CD14-positive monocyte (primary cell): Measurements from ENCODE around the gene TBC1D22A. TPM values are rescaled to one million over a fixed set of nuclear protein-coding genes. Genes with fewer than 3 reads are reported as not detected.

Source experiments
- DNase-seq, 3 donors: peaks; one replicate each; pipeline ENCODE4 v3.0.0-alpha.2; 2011 to 2022
- H2AFZ ChIP-seq: 2 replicates; pipeline ENCODE4 v1.6.0; 2012; ENCODE audit warnings: mild to moderate bottlenecking, low read depth, low read length, inconsistent platforms; ENCODE audit not compliant: insufficient read depth, poor library complexity, severe bottlenecking
- H3K27ac ChIP-seq, 2 donors: 1 replicate in 1 of 2; 2 replicates in 1 of 2; pipeline ENCODE4 v1.5.1; 2012 to 2013; ENCODE audit warnings: low read length in 2 of 2, control low read depth in 1 of 2, inconsistent platforms in 1 of 2, low read depth in 1 of 2, mild to moderate bottlenecking in 1 of 2
- H3K27me3 ChIP-seq, 2 donors: one replicate each; pipeline versions ENCODE4 v1.6.0 to v1.6.1; 2011 to 2013; ENCODE audit warnings: low read length in 2 of 2; ENCODE audit not compliant: control insufficient read depth in 2 of 2, insufficient read depth in 2 of 2
- H3K36me3 ChIP-seq, 2 donors: replicated peaks in 1 of 2; 1 replicate in 1 of 2; 2 replicates in 1 of 2; pipeline versions ENCODE4 v1.5.1 to v1.6.1; 2012 to 2013; ENCODE audit warnings: low read length in 2 of 2, control low read depth in 1 of 2, inconsistent platforms in 1 of 2, mild to moderate bottlenecking in 1 of 2; ENCODE audit not compliant: insufficient read depth in 2 of 2, control insufficient read depth in 1 of 2
- H3K4me1 ChIP-seq, 2 donors: 1 replicate in 1 of 2; 2 replicates in 1 of 2; pipeline versions ENCODE4 v1.5.1 to v1.6.1; 2012 to 2013; ENCODE audit warnings: low read length in 2 of 2, control low read depth in 1 of 2, inconsistent platforms in 1 of 2, mild to moderate bottlenecking in 1 of 2, moderate library complexity in 1 of 2; ENCODE audit not compliant: insufficient read depth in 2 of 2, control insufficient read depth in 1 of 2
- H3K4me2 ChIP-seq: replicated peaks from 2 replicates; pipeline ENCODE3; 2012; ENCODE audit warnings: low read length, moderate library complexity, mild to moderate bottlenecking; ENCODE audit not compliant: poor library complexity, severe bottlenecking; ENCODE audit errors: extremely low read depth
- H3K4me3 ChIP-seq, 3 experiments: fragments of 200-600 bp in 1 of 3; sonication (generic) in 1 of 3; replicated peaks in 1 of 3; 1 replicate in 2 of 3; 2 replicates in 1 of 3; pipeline ENCODE4 v1.5.1; 2011 to 2013; ENCODE audit warnings: low read length in 3 of 3, mild to moderate bottlenecking in 3 of 3, control low read depth in 2 of 3, low read depth in 2 of 3, inconsistent platforms in 1 of 3, moderate library complexity in 1 of 3
- H3K79me2 ChIP-seq: 2 replicates; pipeline ENCODE4 v1.6.0; 2012; ENCODE audit warnings: mild to moderate bottlenecking, control low read depth, inconsistent platforms, low read length, moderate library complexity; ENCODE audit not compliant: insufficient read depth
- H3K9ac ChIP-seq: 2 replicates; pipeline ENCODE4 v1.6.0; 2017; ENCODE audit warnings: low read length, mild to moderate bottlenecking; ENCODE audit not compliant: insufficient read depth, poor library complexity, severe bottlenecking
- H3K9me3 ChIP-seq, 2 donors: replicated peaks in 1 of 2; 1 replicate in 1 of 2; 2 replicates in 1 of 2; pipeline versions ENCODE4 v1.5.1 to v1.6.1; 2012 to 2013; ENCODE audit warnings: low read length in 2 of 2, control low read depth in 1 of 2; ENCODE audit not compliant: control insufficient read depth in 1 of 2, insufficient read depth in 1 of 2
- H4K20me1 ChIP-seq: 2 replicates; pipeline ENCODE4 v1.6.0; 2012; ENCODE audit warnings: mild to moderate bottlenecking, low read length, control low read depth, moderate library complexity; ENCODE audit not compliant: insufficient read depth
- H3K27ac Mint-ChIP-seq, 7 donors: one replicate each; pipeline ENCODE4 v1.8.0; 2020; ENCODE audit warnings: mild to moderate bottlenecking in 7 of 7, mixed read lengths in 7 of 7, moderate library complexity in 6 of 7, inconsistent platforms in 2 of 7
- H3K27me3 Mint-ChIP-seq, 3 donors: one replicate each; pipeline ENCODE4 v1.8.0; 2021 to 2022; ENCODE audit warnings: low read depth in 3 of 3, mild to moderate bottlenecking in 3 of 3, mixed read lengths in 3 of 3, moderate library complexity in 3 of 3, inconsistent platforms in 1 of 3
- H3K36me3 Mint-ChIP-seq, 2 donors: one replicate each; pipeline ENCODE4 v1.8.0; 2020; ENCODE audit warnings: mixed read lengths in 2 of 2, inconsistent platforms in 1 of 2, mild to moderate bottlenecking in 1 of 2
- H3K4me1 Mint-ChIP-seq: one replicate; pipeline ENCODE4 v1.8.0; 2020; ENCODE audit warnings: mild to moderate bottlenecking, mixed read lengths
- H3K4me3 Mint-ChIP-seq, 2 donors: one replicate each; pipeline ENCODE4 v1.8.0; 2020; ENCODE audit warnings: mild to moderate bottlenecking in 2 of 2, mixed read lengths in 2 of 2, moderate library complexity in 1 of 2
- H3K9me3 Mint-ChIP-seq, 7 donors: one replicate each; pipeline ENCODE4 v1.8.0; 2020 to 2022; ENCODE audit warnings: mixed read lengths in 7 of 7, mild to moderate bottlenecking in 6 of 7, moderate library complexity in 6 of 7, inconsistent platforms in 2 of 7
- CTCF ChIP-seq: fragments of 200-600 bp; IDR thresholded peaks from one replicate; pipeline ENCODE4 v1.8.0; 2022; ENCODE audit warnings: antibody characterized with exemption, mild to moderate bottlenecking
- WGBS: methylation state at CpG from one replicate; pipeline ENCODE4 v1.1.5; 2013; ENCODE audit warnings: missing lambda C conversion rate; ENCODE audit not compliant: insufficient coverage; 5-methylcytosine and 5-hydroxymethylcytosine counted together
- intact Hi-C, 2 donors: fragments of 100-400 bp; cut with micrococcal nuclease; formaldehyde crosslinking; loops; one replicate each; pipeline versions ENCODE4 v1.15.0 to v1.15.1; 2023
- polyA plus RNA-seq, 3 donors: library from polyadenylated mRNA; depleted of rRNA in 1 of 3; unstranded in 2 of 3; stranded (reverse) in 1 of 3; fragments of 300-500 nt in 2 of 3; fragments of >200 nt in 1 of 3; fragmentation: Illumina TruSeq in 2 of 3; gene quantifications; 1 replicate in 2 of 3; 2 replicates in 1 of 3; pipeline ENCODE4 v1.2.3, GENCODE V29; 2012 to 2021

Gene TBC1D22A
- polyA plus RNA-seq, 3 donors = 25.9 to 36.2 (median 29.5) TPM

- WGBS = 97% methylated on average over 15 of the region's 22 CpGs
- peaks cover 99% of the 10 kb centered on the region for H4K20me1 ChIP-seq
- H3K36me3 ChIP-seq = peaks cover 16 to 55% of the 10 kb centered on the region in 2 donors
- no peak overlapping the region for H3K27ac ChIP-seq
- H3K36me3 Mint-ChIP-seq = peaks cover 34 to 61% of the 10 kb centered on the region in 2 donors
- H3K9me3 Mint-ChIP-seq = peaks cover 2 to 21% (median 15%) of the 10 kb centered on the region in 7 donors
- no peak overlapping the region for H3K4me2 ChIP-seq
- H3K4me3 Mint-ChIP-seq = no peak overlapping the region
- H3K4me3 ChIP-seq = no peak overlapping the region
- H3K4me1 ChIP-seq = no peaks in the 10 kb centered on the region
- peaks cover 0 to 15% of the 10 kb centered on the region in 2 donors for H3K9me3 ChIP-seq
- no peak for TF ChIP-seq CTCF
- no peak for DNase-seq
- peaks cover 0 to 2% (median 0%) of the 10 kb centered on the region in 3 donors for H3K27me3 Mint-ChIP-seq
- no peak overlapping the region for H3K27ac Mint-ChIP-seq
- no peaks in the 10 kb centered on the region for H3K4me1 Mint-ChIP-seq
- no peak overlapping the region for H3K9ac ChIP-seq
- no peaks in the 10 kb centered on the region for H3K27me3 ChIP-seq
- intact Hi-C loops = no loop called here
- H2AFZ ChIP-seq = no peak overlapping the region
- H3K79me2 ChIP-seq = no peaks in the 10 kb centered on the region
These were observed 254.2 kb downstream of the TBC1D22A start for GRCh38 chr22:47016631-47017030.

GRCh38 chr22:47017245-47017644, 254.8 kb downstream of the TBC1D22A start:
- Mint-ChIP-seq H3K36me3 (peaks cover 35 to 57% of the 10 kb centered on the region in 2 donors), H3K27me3 (peaks cover 0 to 2% (median 0%) of the 10 kb centered on the region in 3 donors), H3K9me3 (peaks cover 2 to 21% (median 15%) of the 10 kb centered on the region in 7 donors), H3K4me3 (no peak overlapping the region), H3K27ac (peak overlapping the region in 1 of 7 donors; percentile 22), H3K4me1 (no peaks in the 10 kb centered on the region)
- no peaks in the 10 kb centered on the region for H3K4me1 ChIP-seq
- 89% methylated on average over 13 of the region's 13 CpGs for WGBS
- H3K4me2 ChIP-seq = no peak overlapping the region
- H3K9me3 ChIP-seq = peaks cover 0 to 15% of the 10 kb centered on the region in 2 donors
- DNase-seq = no peak
- H2AFZ ChIP-seq = no peak overlapping the region
- no peaks in the 10 kb centered on the region for H3K79me2 ChIP-seq
- H4K20me1 ChIP-seq = peaks cover 97% of the 10 kb centered on the region
- H3K27me3 ChIP-seq = no peaks in the 10 kb centered on the region
- TF ChIP-seq CTCF = no peak
- intact Hi-C loops = no loop called here
- no peak overlapping the region for H3K9ac ChIP-seq
- H3K4me3 ChIP-seq = no peak overlapping the region
- peaks cover 16 to 52% of the 10 kb centered on the region in 2 donors for H3K36me3 ChIP-seq
- H3K27ac ChIP-seq = no peak overlapping the region
